ENCODE results near the gene PPP6R2.

The PPP6R2 gene

DNA sequence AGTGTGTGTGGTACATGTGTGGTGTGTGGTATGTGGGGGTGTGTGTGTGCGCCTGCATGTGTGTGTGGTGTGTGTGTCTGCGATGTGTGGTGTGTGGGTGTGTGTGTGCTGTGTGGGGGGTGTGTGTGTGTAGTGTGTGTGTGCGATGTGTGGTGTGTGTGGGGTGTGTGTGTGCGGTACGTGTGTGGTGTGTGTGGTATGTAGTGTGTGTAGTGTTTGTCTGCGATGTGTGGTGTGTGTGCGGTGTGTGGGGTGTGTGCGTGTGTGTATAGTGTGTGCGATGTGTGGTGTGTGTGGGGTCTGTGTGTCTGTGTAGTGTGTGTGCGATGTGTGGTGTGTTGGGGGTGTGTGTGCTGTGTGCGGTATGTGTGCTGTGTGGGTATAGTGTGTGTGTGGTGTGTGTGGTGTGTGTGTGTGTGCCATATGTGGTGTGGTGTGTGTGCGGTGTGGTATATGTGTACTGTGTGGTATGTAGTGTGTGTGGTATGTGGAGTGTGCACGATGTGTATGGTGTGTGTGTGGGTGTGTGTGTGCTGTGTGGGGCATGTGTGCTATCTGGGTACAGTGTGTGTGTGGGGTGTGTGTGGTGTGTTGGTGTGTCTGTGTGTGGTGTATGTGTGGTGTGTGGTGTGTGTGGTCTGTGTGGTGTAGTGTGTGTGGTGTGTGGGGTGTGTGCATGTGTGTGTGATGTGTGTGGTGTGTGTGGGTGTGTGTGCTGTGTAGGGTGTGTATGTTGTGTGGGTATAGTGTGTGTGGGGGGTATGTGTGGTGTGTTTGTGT, 5.7 kb upstream of the PPP6R2 start:
- no peak overlapping the region for H3K4me2 ChIP-seq (ENCODE audit: insufficient read depth, low read length, poor library complexity, severe bottlenecking)
- peak overlapping the region; percentile 19 for H3K27ac ChIP-seq (replicated peaks; ENCODE audit: low read length)
- DNase-seq (ENCODE audit: low spot score) = no peak
- no peak overlapping the region for H2BK5ac ChIP-seq (ENCODE audit: low read length)
- H3K79me1 ChIP-seq (ENCODE audit: low read depth, low read length) = peaks cover 20% of the 10 kb centered on the region
- WGBS, 2 donors (ENCODE audit: extremely low coverage in 2 of 2, insufficient read length in 2 of 2, insufficient replicate concordance in 1 of 2) = 100% methylated on average over 1 to 9 of the region's 13 CpGs
- H3K14ac ChIP-seq (ENCODE audit: low read length) = peak overlapping the region; percentile 58
- no peak overlapping the region for H3K18ac ChIP-seq (ENCODE audit: low read length)
- H2BK12ac ChIP-seq (ENCODE audit: low read length) = peak overlapping the region; percentile 65
- no peak overlapping the region for H2AK5ac ChIP-seq (ENCODE audit: low read depth, low read length)
- H3K4ac ChIP-seq (ENCODE audit: low read length) = peak overlapping the region; percentile 91
- peaks cover 3 to 19% of the 10 kb centered on the region in 2 donors for H3K4me1 ChIP-seq (ENCODE audit: control insufficient read depth in 2 of 2, insufficient read depth in 1 of 2, low read depth in 1 of 2, low read length in 2 of 2)
- peaks cover 0 to 26% of the 10 kb centered on the region in 2 donors for H3K36me3 ChIP-seq (replicated peaks in 1 of 2; ENCODE audit: control insufficient read depth in 2 of 2, insufficient read depth in 2 of 2, low read length in 2 of 2)
- H4K8ac ChIP-seq (ENCODE audit: low read depth, low read length) = peak overlapping the region; percentile 83
- H3K9ac ChIP-seq (ENCODE audit: low read depth, low read length, poor library complexity) = peak overlapping the region; percentile 24
- peak overlapping the region; percentile 96 for H3K23ac ChIP-seq (ENCODE audit: low read depth, low read length, poor library complexity)
- H4K91ac ChIP-seq (ENCODE audit: low read depth, low read length, poor library complexity) = peak overlapping the region; percentile 93
- no peak overlapping the region for H2BK120ac ChIP-seq (ENCODE audit: low read depth, low read length)
- H3K27me3 ChIP-seq (ENCODE audit: control insufficient read depth in 3 of 3, insufficient read depth in 3 of 3, low read depth in 1 of 3, low read length in 3 of 3) = peaks cover 0 to 25% (median 0%) of the 10 kb centered on the region in 3 experiments
- H2BK15ac ChIP-seq (ENCODE audit: low read length) = no peak overlapping the region
- peak overlapping the region in 1 of 2 donors; percentile 73 for H3K4me3 ChIP-seq (ENCODE audit: low read length in 2 of 2)
- H2AFZ ChIP-seq (ENCODE audit: low read length) = no peak overlapping the region
- H3K9me3 ChIP-seq (replicated peaks in 1 of 2; ENCODE audit: control insufficient read depth in 2 of 2, insufficient read depth in 1 of 2, low read depth in 1 of 2, low read length in 2 of 2) = peaks cover 0 to 34% of the 10 kb centered on the region in 2 donors

- no peak overlapping the region for H2BK15ac ChIP-seq (ENCODE audit: low read length)
- 100% methylated on average over 5 of the region's 5 CpGs; no CpG with 5 or more reads in 1 of the 2 donors for WGBS, 2 donors (ENCODE audit: extremely low coverage in 2 of 2, insufficient read length in 2 of 2, insufficient replicate concordance in 1 of 2)
- H3K4me3 ChIP-seq (ENCODE audit: low read length in 2 of 2) = peak overlapping the region in 1 of 2 donors; percentile 73
- peaks cover 4 to 19% of the 10 kb centered on the region in 2 donors for H3K4me1 ChIP-seq (ENCODE audit: control insufficient read depth in 2 of 2, insufficient read depth in 1 of 2, low read depth in 1 of 2, low read length in 2 of 2)
- H3K9me3 ChIP-seq (replicated peaks in 1 of 2; ENCODE audit: control insufficient read depth in 2 of 2, insufficient read depth in 1 of 2, low read depth in 1 of 2, low read length in 2 of 2) = peaks cover 0 to 34% of the 10 kb centered on the region in 2 donors
- H3K4ac ChIP-seq (ENCODE audit: low read length) = peak overlapping the region; percentile 91
- H4K91ac ChIP-seq (ENCODE audit: low read depth, low read length, poor library complexity) = peak overlapping the region; percentile 93
- peak overlapping the region; percentile 83 for H3K9ac ChIP-seq (ENCODE audit: low read depth, low read length, poor library complexity)
- peaks cover 20% of the 10 kb centered on the region for H3K79me1 ChIP-seq (ENCODE audit: low read depth, low read length)
- H2BK120ac ChIP-seq (ENCODE audit: low read depth, low read length) = no peak overlapping the region
- H3K14ac ChIP-seq (ENCODE audit: low read length) = peak overlapping the region; percentile 58
- no peak for DNase-seq (ENCODE audit: low spot score)
- H3K27me3 ChIP-seq (ENCODE audit: control insufficient read depth in 3 of 3, insufficient read depth in 3 of 3, low read depth in 1 of 3, low read length in 3 of 3) = peaks cover 0 to 25% (median 0%) of the 10 kb centered on the region in 3 experiments
- H2BK12ac ChIP-seq (ENCODE audit: low read length) = peak overlapping the region; percentile 65
- no peak overlapping the region for H2BK5ac ChIP-seq (ENCODE audit: low read length)
- no peak overlapping the region for H3K4me2 ChIP-seq (ENCODE audit: insufficient read depth, low read length, poor library complexity, severe bottlenecking)
- peaks cover 0 to 26% of the 10 kb centered on the region in 2 donors for H3K36me3 ChIP-seq (replicated peaks in 1 of 2; ENCODE audit: control insufficient read depth in 2 of 2, insufficient read depth in 2 of 2, low read length in 2 of 2)
- H4K8ac ChIP-seq (ENCODE audit: low read depth, low read length) = peak overlapping the region; percentile 83
- no peak overlapping the region for H3K18ac ChIP-seq (ENCODE audit: low read length)
- H2AK5ac ChIP-seq (ENCODE audit: low read depth, low read length) = no peak overlapping the region
- H3K27ac ChIP-seq (replicated peaks; ENCODE audit: low read length) = peak overlapping the region; percentile 19
- peak overlapping the region; percentile 96 for H3K23ac ChIP-seq (ENCODE audit: low read depth, low read length, poor library complexity)
- no peak overlapping the region for H2AFZ ChIP-seq (ENCODE audit: low read length)
These were observed 5.0 kb upstream of the PPP6R2 start for GRCh38 chr22:50338042-50338573.

DNA sequence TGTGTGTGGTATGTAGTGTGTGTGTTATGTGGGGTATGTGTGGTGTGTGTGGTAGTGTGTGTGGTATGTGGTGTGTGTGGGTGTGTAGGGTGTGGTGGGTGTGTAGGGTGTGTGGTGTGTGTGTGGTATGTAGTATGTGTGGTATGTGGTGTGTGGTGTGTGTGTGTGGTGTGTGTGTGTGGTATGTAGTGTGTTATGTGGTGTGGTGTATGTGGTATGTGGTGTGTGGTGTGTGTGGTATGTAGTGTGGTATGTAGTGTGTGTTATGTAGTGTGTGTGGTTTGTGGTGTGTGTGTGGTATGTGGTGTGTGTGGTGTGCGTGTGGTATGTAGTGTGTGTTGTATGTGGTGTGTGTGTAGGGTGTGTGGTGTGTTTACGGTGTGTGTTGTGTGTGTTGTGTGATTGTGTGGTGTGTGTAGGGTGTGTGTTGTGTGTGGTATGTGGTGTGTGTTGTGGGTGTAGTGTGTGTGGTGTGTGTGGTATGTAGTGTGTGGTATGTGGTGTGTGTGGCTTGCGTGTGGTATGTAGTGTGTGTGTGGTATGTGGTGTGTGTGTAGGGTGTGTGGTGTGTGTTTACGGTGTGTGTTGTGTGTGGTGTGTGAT, 4.2 kb upstream of the PPP6R2 start:
- Histone ChIP-seq H3K9me3 (replicated peaks in 1 of 2; ENCODE audit: control insufficient read depth in 2 of 2, insufficient read depth in 1 of 2, low read depth in 1 of 2, low read length in 2 of 2) (peaks cover 0 to 34% of the 10 kb centered on the region in 2 donors), H3K79me1 (ENCODE audit: low read depth, low read length) (peaks cover 20% of the 10 kb centered on the region), H3K36me3 (replicated peaks in 1 of 2; ENCODE audit: control insufficient read depth in 2 of 2, insufficient read depth in 2 of 2, low read length in 2 of 2) (peaks cover 0 to 26% of the 10 kb centered on the region in 2 donors), H4K91ac (ENCODE audit: low read depth, low read length, poor library complexity) (peak overlapping the region; percentile 95), H3K9ac (ENCODE audit: low read depth, low read length, poor library complexity) (peak overlapping the region; percentile 85), H2BK120ac (ENCODE audit: low read depth, low read length) (no peak overlapping the region), H4K8ac (ENCODE audit: low read depth, low read length) (peak overlapping the region; percentile 68), H2AK5ac (ENCODE audit: low read depth, low read length) (peak overlapping the region; percentile 50), H3K4ac (ENCODE audit: low read length) (peak overlapping the region; percentile 58), H3K27ac (replicated peaks; ENCODE audit: low read length) (peak overlapping the region; percentile 46), H2BK15ac (ENCODE audit: low read length) (no peak overlapping the region), H3K4me1 (ENCODE audit: control insufficient read depth in 2 of 2, insufficient read depth in 1 of 2, low read depth in 1 of 2, low read length in 2 of 2) (peaks cover 4 to 19% of the 10 kb centered on the region in 2 donors), H3K4me2 (ENCODE audit: insufficient read depth, low read length, poor library complexity, severe bottlenecking) (no peak overlapping the region), H3K23ac (ENCODE audit: low read depth, low read length, poor library complexity) (peak overlapping the region; percentile 96), H2BK5ac (ENCODE audit: low read length) (no peak overlapping the region), H2AFZ (ENCODE audit: low read length) (no peak overlapping the region), H3K4me3 (ENCODE audit: low read length in 2 of 2) (peak overlapping the region in 1 of 2 donors; percentile 73), H2BK12ac (ENCODE audit: low read length) (peak overlapping the region; percentile 60), H3K14ac (ENCODE audit: low read length) (peak overlapping the region; percentile 59), H3K27me3 (ENCODE audit: control insufficient read depth in 3 of 3, insufficient read depth in 3 of 3, low read depth in 1 of 3, low read length in 3 of 3) (peaks cover 0 to 25% (median 0%) of the 10 kb centered on the region in 3 experiments), H3K18ac (ENCODE audit: low read length) (no peak overlapping the region)
- 100% methylated on average over 1 to 4 of the region's 4 CpGs for WGBS, 2 donors (ENCODE audit: extremely low coverage in 2 of 2, insufficient read length in 2 of 2, insufficient replicate concordance in 1 of 2)
- DNase-seq (ENCODE audit: low spot score) = no peak

Data from neuronal stem cell (in vitro differentiated cells).